ENCODE measurements around the gene NBAS.

DNA sequence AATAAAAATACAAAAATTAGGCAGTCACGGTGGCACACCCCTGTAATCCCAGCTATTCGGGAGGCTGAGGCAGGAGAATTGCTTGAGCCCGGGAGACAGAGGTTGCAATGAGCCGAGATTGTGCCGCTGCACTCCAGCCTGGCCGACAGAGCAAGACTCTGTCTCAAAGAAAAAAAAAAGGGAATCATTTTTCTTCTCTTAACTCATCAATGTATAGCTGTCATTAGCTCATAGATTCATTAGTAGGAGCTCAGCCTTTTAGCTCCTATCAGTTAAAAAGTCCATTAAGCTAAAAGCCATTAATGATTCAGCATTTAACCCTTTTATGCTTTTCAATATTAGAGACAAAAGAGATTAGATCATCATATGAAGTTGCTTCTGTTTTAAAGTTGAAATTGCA lies 5.8 kb upstream of the NBAS start:
- TF ChIP-seq, protein P1, sequence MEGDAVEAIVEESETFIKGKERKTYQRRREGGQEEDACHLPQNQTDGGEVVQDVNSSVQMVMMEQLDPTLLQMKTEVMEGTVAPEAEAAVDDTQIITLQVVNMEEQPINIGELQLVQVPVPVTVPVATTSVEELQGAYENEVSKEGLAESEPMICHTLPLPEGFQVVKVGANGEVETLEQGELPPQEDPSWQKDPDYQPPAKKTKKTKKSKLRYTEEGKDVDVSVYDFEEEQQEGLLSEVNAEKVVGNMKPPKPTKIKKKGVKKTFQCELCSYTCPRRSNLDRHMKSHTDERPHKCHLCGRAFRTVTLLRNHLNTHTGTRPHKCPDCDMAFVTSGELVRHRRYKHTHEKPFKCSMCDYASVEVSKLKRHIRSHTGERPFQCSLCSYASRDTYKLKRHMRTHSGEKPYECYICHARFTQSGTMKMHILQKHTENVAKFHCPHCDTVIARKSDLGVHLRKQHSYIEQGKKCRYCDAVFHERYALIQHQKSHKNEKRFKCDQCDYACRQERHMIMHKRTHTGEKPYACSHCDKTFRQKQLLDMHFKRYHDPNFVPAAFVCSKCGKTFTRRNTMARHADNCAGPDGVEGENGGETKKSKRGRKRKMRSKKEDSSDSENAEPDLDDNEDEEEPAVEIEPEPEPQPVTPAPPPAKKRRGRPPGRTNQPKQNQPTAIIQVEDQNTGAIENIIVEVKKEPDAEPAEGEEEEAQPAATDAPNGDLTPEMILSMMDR (IDR thresholded peaks at IDR 0.05; ENCODE audit: insufficient read depth, low read depth, low read length) = no peak
- no peak for TF ChIP-seq EZH2 (IDR thresholded peaks at IDR 0.05; ENCODE audit: insufficient read depth, low read length)

Data from astrocyte (in vitro differentiated cells and primary cell).